GM13976 (cell line): ENCODE results near the gene XPC.

ENCODE experiments used
- DNase-seq: peaks from one replicate; pipeline ENCODE4 v3.0.0; 2012; ENCODE audit warnings: low spot score
- CTCF ChIP-seq: IDR thresholded peaks from 2 replicates; pipeline ENCODE4 v1.5.1; 2012; ENCODE audit warnings: borderline replicate concordance, mild to moderate bottlenecking; ENCODE audit not compliant: insufficient read depth; ENCODE audit errors: extremely low read depth, missing control alignments, control extremely low read depth
- in situ Hi-C: fragments of 300-500 bp; cut with MboI; formaldehyde crosslinking; loops from one replicate; pipeline ENCODE4 v1.12.0; 2022; ENCODE audit warnings: low sequenced_read_pairs, mixed read lengths, inconsistent platforms; ENCODE audit not compliant: unreplicated experiment

Gene XPC

GRCh38 chr3:14222457-14222856 is 44.1 kb upstream of the XPC start:
- DNase-seq, result no peak
- TF ChIP-seq CTCF, result no peak
- in situ Hi-C loops, result no loop called here

GRCh38 chr3:14221902-14222301 is 43.5 kb upstream of the XPC start:
- TF ChIP-seq CTCF, result no peak
- in situ Hi-C loops, result no loop called here

GRCh38 chr3:14220933-14221332 is 42.5 kb upstream of the XPC start:
- DNase-seq, result no peak
- no peak for TF ChIP-seq CTCF
- in situ Hi-C loops, result no loop called here

More at GRCh38 chr3:14221902-14222301, 43.5 kb upstream of the XPC start:
- DNase-seq, result no peak

- in situ Hi-C loops, result no loop called here
- TF ChIP-seq CTCF, result no peak
- DNase-seq, result no peak
Observed at GRCh38 chr3:14218355-14218754, 40.0 kb upstream of the XPC start.

GRCh38 chr3:14216257-14217048 is 38.1 kb upstream of the XPC start:
- DNase-seq, result no peak
- TF ChIP-seq CTCF, result no peak
- in situ Hi-C loops, result no loop called here

- in situ Hi-C loops, result no loop called here
- no peak for TF ChIP-seq CTCF
- DNase-seq, result no peak
Observed at GRCh38 chr3:14214764-14215163, 36.4 kb upstream of the XPC start.
